ENCODE results near the gene DCLK1.
A peak's percentile ranks its signal among the peaks of the same experiment; 100 is the strongest.

The DCLK1 gene

GRCh38 chr13:35849256-35849644, 281.9 kb downstream of the DCLK1 start:
- no peak for FAIRE-seq
- TF ChIP-seq, protein P1, sequence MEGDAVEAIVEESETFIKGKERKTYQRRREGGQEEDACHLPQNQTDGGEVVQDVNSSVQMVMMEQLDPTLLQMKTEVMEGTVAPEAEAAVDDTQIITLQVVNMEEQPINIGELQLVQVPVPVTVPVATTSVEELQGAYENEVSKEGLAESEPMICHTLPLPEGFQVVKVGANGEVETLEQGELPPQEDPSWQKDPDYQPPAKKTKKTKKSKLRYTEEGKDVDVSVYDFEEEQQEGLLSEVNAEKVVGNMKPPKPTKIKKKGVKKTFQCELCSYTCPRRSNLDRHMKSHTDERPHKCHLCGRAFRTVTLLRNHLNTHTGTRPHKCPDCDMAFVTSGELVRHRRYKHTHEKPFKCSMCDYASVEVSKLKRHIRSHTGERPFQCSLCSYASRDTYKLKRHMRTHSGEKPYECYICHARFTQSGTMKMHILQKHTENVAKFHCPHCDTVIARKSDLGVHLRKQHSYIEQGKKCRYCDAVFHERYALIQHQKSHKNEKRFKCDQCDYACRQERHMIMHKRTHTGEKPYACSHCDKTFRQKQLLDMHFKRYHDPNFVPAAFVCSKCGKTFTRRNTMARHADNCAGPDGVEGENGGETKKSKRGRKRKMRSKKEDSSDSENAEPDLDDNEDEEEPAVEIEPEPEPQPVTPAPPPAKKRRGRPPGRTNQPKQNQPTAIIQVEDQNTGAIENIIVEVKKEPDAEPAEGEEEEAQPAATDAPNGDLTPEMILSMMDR (IDR thresholded peaks at IDR 0.05; ENCODE audit: insufficient read depth, missing control alignments): no peak
- DNase-seq (ENCODE audit: insufficient read length, low spot score): no peak

GRCh38 chr13:35848336-35849255, 282.6 kb downstream of the DCLK1 start:
- TF ChIP-seq, protein P1 (IDR thresholded peaks at IDR 0.05; ENCODE audit: insufficient read depth, missing control alignments): no peak
- FAIRE-seq (no peak), DNase-seq (ENCODE audit: insufficient read length, low spot score) (no peak)

GRCh38 chr13:35843272-35843671, 287.9 kb downstream of the DCLK1 start:
- no peak for DNase-seq (ENCODE audit: insufficient read length, low spot score)
- FAIRE-seq: peak; percentile 21
- TF ChIP-seq, protein P1 (IDR thresholded peaks at IDR 0.05; ENCODE audit: insufficient read depth, missing control alignments): no peak

GRCh38 chr13:35841060-35841521, 290.1 kb downstream of the DCLK1 start:
- DNase-seq (ENCODE audit: insufficient read length, low spot score): no peak
- FAIRE-seq: no peak
- TF ChIP-seq, protein P1 (IDR thresholded peaks at IDR 0.05; ENCODE audit: insufficient read depth, missing control alignments): peak; percentile 20

GRCh38 chr13:35839806-35840205, 291.4 kb downstream of the DCLK1 start:
- FAIRE-seq (no peak), DNase-seq (ENCODE audit: insufficient read length, low spot score) (no peak)
- TF ChIP-seq, protein P1 (IDR thresholded peaks at IDR 0.05; ENCODE audit: insufficient read depth, missing control alignments): no peak

- DNase-seq (ENCODE audit: insufficient read length, low spot score) (no peak), FAIRE-seq (no peak)
- TF ChIP-seq, protein P1 (IDR thresholded peaks at IDR 0.05; ENCODE audit: insufficient read depth, missing control alignments): no peak
These were observed 292.8 kb downstream of the DCLK1 start for GRCh38 chr13:35838356-35838755.

GRCh38 chr13:35836446-35836845, 294.7 kb downstream of the DCLK1 start:
- FAIRE-seq (no peak), DNase-seq (ENCODE audit: insufficient read length, low spot score) (no peak)
- TF ChIP-seq, protein P1 (IDR thresholded peaks at IDR 0.05; ENCODE audit: insufficient read depth, missing control alignments): no peak

Data from D721Med (cell line).